Measurements from ENCODE around the gene HORMAD2. TPM values are rescaled to one million over a fixed set of nuclear protein-coding genes. Genes with fewer than 3 reads are reported as not detected.
A peak's percentile ranks its signal among the peaks of the same experiment; 100 is the strongest.

Gene HORMAD2
- polyA plus RNA-seq, 1 experiment = not detected

GRCh38 chr22:30205281-30206115 is 125.2 kb downstream of the HORMAD2 start:
- peak; percentile 94 for DNase-seq (ENCODE audit: low read depth)
- ChIA-PET CTCF (interaction anchor here (1.1 to 1.9 kb wide), 2 partner anchors 9 to 50 kb away, joined by 4 to 6 read pairs (median 4); no protein-coding TSS in a partner anchor), POLR2A (interaction anchor here (1.3 to 1.6 kb wide), 2 partner anchors 9 to 25 kb away, joined by 3 to 10 read pairs; no protein-coding TSS in a partner anchor)
- TF ChIP-seq, protein P1, sequence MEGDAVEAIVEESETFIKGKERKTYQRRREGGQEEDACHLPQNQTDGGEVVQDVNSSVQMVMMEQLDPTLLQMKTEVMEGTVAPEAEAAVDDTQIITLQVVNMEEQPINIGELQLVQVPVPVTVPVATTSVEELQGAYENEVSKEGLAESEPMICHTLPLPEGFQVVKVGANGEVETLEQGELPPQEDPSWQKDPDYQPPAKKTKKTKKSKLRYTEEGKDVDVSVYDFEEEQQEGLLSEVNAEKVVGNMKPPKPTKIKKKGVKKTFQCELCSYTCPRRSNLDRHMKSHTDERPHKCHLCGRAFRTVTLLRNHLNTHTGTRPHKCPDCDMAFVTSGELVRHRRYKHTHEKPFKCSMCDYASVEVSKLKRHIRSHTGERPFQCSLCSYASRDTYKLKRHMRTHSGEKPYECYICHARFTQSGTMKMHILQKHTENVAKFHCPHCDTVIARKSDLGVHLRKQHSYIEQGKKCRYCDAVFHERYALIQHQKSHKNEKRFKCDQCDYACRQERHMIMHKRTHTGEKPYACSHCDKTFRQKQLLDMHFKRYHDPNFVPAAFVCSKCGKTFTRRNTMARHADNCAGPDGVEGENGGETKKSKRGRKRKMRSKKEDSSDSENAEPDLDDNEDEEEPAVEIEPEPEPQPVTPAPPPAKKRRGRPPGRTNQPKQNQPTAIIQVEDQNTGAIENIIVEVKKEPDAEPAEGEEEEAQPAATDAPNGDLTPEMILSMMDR (IDR thresholded peaks at IDR 0.05; ENCODE audit: insufficient read depth, low read depth, low read length) = no peak
- Histone ChIP-seq H3K36me3 (ENCODE audit: control insufficient read depth, insufficient read depth, low read length) (no peaks in the 10 kb centered on the region), H3K27me3 (ENCODE audit: control insufficient read depth, insufficient read depth, low read length) (no peaks in the 10 kb centered on the region), H3K4me3 (ENCODE audit: low read depth, low read length) (no peak overlapping the region)

DNA sequence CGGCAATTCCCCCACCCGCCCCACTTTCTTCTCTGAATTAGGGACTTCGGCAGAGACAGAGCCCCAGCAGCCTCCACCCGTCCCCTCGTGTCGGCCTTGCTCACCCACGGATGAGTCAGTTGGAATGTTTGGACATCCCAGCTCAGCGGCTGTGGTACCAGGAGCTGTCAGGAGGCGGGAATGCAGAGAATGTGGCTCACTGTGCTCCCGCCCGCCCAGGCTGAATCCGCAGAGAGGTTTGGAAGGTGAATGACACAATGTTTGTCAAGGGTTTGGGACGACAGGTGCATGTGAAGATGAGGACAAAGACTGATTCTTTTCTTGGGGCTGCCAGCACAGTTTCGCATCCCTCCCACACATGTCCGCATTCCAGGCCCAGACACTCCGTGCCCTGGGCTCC is 126.7 kb downstream of the HORMAD2 start:
- Histone ChIP-seq H3K36me3 (ENCODE audit: control insufficient read depth, insufficient read depth, low read length) (no peaks in the 10 kb centered on the region), H3K27me3 (ENCODE audit: control insufficient read depth, insufficient read depth, low read length) (no peaks in the 10 kb centered on the region), H3K4me3 (ENCODE audit: low read depth, low read length) (no peak overlapping the region)
- DNase-seq (ENCODE audit: low read depth) = peak; percentile 82
- ChIA-PET CTCF (interaction anchor here (1.2 kb wide), 1 partner anchor 49 kb away, joined by 4 read pairs; no protein-coding TSS in a partner anchor), POLR2A (no interaction called here)
- TF ChIP-seq, protein P1 (IDR thresholded peaks at IDR 0.05; ENCODE audit: insufficient read depth, low read depth, low read length) = no peak

GRCh38 chr22:30208631-30209603 is 128.7 kb downstream of the HORMAD2 start:
- H3K4me3 ChIP-seq (ENCODE audit: low read depth, low read length) = no peak overlapping the region
- TF ChIP-seq, protein P1 (IDR thresholded peaks at IDR 0.05; ENCODE audit: insufficient read depth, low read depth, low read length) = no peak
- DNase-seq (ENCODE audit: low read depth) = no peak
- CTCF ChIA-PET = interaction anchor here (1.0 to 1.9 kb wide), 4 partner anchors 11 to 101 kb away, joined by 3 to 6 read pairs (median 4); no protein-coding TSS in a partner anchor
- H3K27me3 ChIP-seq (ENCODE audit: control insufficient read depth, insufficient read depth, low read length) = no peaks in the 10 kb centered on the region
- POLR2A ChIA-PET = interaction anchor here (0.6 kb wide), 1 partner anchor 12 kb away, joined by 5 read pairs; no protein-coding TSS in a partner anchor
- no peaks in the 10 kb centered on the region for H3K36me3 ChIP-seq (ENCODE audit: control insufficient read depth, insufficient read depth, low read length)

- Histone ChIP-seq H3K4me3 (ENCODE audit: low read depth, low read length) (no peak overlapping the region), H3K36me3 (ENCODE audit: control insufficient read depth, insufficient read depth, low read length) (no peaks in the 10 kb centered on the region), H3K27me3 (ENCODE audit: control insufficient read depth, insufficient read depth, low read length) (no peaks in the 10 kb centered on the region)
- no peak for DNase-seq (ENCODE audit: low read depth)
- POLR2A ChIA-PET = no interaction called here
- TF ChIP-seq, protein P1 (IDR thresholded peaks at IDR 0.05; ENCODE audit: insufficient read depth, low read depth, low read length) = no peak
- CTCF ChIA-PET = interaction anchor here (0.6 to 1.9 kb wide), 3 partner anchors 25 to 101 kb away, joined by 3 to 6 read pairs (median 3); no protein-coding TSS in a partner anchor
Observed at GRCh38 chr22:30209642-30210041, 129.4 kb downstream of the HORMAD2 start.
